GM12865 (cell line): ENCODE measurements around the gene RANBP6.
A peak's percentile ranks its signal among the peaks of the same experiment; 100 is the strongest.

Experiments used
- DNase-seq: peaks from one replicate; pipeline ENCODE4 v3.0.0; 2010; ENCODE audit warnings: low read depth
- H3K4me3 ChIP-seq: 2 replicates; pipeline ENCODE4 v1.5.1; 2011; ENCODE audit warnings: mild to moderate bottlenecking, low read depth, low read length, control low read depth
- TF ChIP-seq, protein P1 (sequence below): IDR thresholded peaks from 2 replicates; pipeline ENCODE4 v1.5.1; 2011; ENCODE audit warnings: low read length, control low read depth, low read depth, inconsistent platforms; ENCODE audit not compliant: insufficient read depth; ENCODE audit errors: missing control alignments

The RANBP6 gene

GRCh38 chr9:6007058-6007769, 8.2 kb downstream of the RANBP6 start:
- peak; percentile 92 for DNase-seq
- TF ChIP-seq, protein P1, sequence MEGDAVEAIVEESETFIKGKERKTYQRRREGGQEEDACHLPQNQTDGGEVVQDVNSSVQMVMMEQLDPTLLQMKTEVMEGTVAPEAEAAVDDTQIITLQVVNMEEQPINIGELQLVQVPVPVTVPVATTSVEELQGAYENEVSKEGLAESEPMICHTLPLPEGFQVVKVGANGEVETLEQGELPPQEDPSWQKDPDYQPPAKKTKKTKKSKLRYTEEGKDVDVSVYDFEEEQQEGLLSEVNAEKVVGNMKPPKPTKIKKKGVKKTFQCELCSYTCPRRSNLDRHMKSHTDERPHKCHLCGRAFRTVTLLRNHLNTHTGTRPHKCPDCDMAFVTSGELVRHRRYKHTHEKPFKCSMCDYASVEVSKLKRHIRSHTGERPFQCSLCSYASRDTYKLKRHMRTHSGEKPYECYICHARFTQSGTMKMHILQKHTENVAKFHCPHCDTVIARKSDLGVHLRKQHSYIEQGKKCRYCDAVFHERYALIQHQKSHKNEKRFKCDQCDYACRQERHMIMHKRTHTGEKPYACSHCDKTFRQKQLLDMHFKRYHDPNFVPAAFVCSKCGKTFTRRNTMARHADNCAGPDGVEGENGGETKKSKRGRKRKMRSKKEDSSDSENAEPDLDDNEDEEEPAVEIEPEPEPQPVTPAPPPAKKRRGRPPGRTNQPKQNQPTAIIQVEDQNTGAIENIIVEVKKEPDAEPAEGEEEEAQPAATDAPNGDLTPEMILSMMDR, result no peak
- peak overlapping the region; percentile 66 for H3K4me3 ChIP-seq

DNA sequence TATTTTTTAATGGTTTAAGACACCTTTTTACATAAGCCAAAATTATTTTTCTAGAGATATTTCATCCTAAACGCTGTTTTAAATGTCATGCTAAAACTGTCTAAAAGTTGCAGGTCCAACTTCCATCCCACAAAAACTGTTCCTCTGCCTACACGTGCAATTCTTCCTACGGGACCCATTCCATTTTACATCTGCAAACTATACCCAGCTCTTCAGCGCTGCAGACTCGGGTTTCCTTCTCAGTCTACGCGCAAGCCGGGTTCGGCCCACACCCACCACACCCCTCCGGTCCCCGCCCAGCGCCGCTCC, 8.7 kb downstream of the RANBP6 start:
- TF ChIP-seq, protein P1, result no peak
- H3K4me3 ChIP-seq, result peak overlapping the region; percentile 66
- no peak for DNase-seq

- TF ChIP-seq, protein P1, result no peak
- no peak for DNase-seq
- H3K4me3 ChIP-seq, result no peak overlapping the region
Measured at GRCh38 chr9:6000955-6001354, 14.5 kb downstream of the RANBP6 start.

DNA sequence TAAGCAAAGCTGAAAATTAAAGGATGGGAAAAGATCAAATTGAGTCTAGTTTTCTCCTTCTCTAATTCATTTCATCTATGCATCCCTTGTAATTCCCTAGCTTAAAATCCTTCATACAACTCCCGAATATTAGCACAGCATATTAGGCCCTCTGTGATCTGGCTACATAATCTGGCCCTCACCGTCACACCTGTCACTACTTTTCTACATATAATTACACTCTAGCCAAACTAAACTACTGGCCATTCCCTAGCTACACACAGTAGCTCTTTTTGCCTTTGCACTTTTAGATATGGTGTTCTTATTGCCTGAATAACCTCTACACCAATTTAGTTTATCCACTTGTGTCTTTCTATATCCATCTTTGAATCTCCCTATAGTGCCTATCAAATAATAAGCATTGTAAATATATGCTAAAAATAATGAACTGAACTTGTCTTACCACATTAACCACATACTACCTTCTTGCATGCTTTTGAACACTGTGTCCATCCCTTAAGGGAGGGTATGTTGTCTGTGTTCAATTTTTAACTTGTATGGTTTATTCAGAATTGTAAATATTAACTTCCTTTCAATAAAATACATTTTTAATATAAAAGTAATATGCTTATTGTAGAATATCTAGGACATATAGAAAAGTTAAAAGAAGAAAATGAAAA, 15.9 kb downstream of the RANBP6 start:
- TF ChIP-seq, protein P1, result no peak
- no peak overlapping the region for H3K4me3 ChIP-seq
- no peak for DNase-seq

DNA sequence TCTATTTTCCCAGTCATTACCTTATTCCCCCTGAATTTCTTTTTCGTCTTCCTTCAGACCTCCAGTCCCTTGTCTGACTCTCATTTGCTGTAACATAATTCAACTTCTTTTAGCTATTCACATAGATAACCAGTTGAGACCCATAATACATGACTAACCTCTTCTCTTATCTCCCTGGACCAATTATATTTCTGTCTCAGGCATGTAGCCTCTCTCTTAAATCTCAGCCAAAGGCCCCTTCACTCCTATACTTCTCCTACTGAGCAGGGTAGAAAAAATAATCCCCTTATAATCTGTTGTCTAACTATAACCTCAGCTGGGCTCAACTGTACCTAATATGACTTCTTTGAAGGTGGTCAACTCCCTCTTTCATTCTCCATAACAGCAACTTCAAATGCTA, 20.9 kb downstream of the RANBP6 start:
- H3K4me3 ChIP-seq, result no peak overlapping the region
- DNase-seq, result no peak
- TF ChIP-seq, protein P1, result no peak

- no peak for DNase-seq
- TF ChIP-seq, protein P1, result no peak
- H3K4me3 ChIP-seq, result no peak overlapping the region
Measured at GRCh38 chr9:5988265-5988664, 27.2 kb downstream of the RANBP6 start.

GRCh38 chr9:5983042-5983441, 32.4 kb downstream of the RANBP6 start:
- no peak for DNase-seq
- H3K4me3 ChIP-seq, result no peak overlapping the region
- TF ChIP-seq, protein P1, result no peak
